Measurements from ENCODE around the gene PHF23.

DNA sequence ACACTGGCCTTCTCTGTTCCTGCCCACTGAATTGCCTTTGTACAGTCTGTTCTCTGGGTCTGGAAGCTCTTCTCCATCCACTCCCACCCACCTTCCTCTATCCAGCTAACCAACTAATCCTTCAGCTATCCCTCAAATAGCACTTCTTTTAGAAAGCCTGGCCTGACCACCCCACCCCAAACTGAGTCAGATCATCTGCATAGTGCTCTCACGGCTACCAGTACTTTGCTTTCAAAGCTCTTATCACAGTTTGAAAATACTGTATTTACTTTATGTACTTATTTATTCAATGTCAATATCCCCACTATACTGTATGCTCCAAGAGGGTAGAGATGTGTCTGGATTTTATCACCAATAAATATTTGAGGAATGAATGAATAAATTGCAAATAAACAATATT is 27.5 kb upstream of the PHF23 start:
- TF ChIP-seq CTCF (IDR thresholded peaks at IDR 0.05): no peak
- no peak for TF ChIP-seq POLR2A (IDR thresholded peaks at IDR 0.05)
